ENCODE results near the gene OGA. TPM values are rescaled to one million over a fixed set of nuclear protein-coding genes. Genes with fewer than 3 reads are reported as not detected.

OGA gene
- total and polyA plus RNA-seq, 2 of the 8 experiments (the other 6 are each of a cell fraction or from before 2014, with no cell fraction given), result 31.2 to 107 TPM

DNA sequence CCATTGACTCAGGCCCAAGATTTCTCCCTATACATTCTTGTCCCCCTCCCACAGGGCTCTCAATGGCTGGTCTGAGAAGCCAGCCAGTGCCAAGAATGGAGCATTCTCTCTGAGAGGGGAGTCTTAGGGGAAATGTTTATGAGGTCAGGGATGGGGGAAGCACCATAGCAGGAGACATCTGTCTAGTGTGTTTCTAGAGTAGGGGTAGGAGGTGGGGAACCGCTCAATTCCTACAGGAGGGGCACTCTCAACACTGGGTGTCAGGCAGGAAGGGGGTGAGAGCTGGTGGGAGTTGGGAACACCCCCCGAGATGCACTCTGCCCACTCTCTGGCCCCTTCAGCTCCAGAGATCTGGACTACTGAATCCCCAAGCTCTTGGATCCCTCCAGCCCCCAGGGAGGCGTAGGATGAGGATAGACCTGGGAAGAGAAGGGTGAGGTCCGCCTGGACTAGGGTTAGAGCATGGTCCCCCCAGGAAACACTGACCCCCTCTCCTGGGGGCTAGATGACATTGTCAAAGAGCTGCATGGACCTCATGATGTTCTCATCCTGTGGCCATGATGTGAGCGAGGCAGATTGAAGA lies 8.7 kb upstream of the OGA start (continued):
- TF ChIP-seq, protein P1, sequence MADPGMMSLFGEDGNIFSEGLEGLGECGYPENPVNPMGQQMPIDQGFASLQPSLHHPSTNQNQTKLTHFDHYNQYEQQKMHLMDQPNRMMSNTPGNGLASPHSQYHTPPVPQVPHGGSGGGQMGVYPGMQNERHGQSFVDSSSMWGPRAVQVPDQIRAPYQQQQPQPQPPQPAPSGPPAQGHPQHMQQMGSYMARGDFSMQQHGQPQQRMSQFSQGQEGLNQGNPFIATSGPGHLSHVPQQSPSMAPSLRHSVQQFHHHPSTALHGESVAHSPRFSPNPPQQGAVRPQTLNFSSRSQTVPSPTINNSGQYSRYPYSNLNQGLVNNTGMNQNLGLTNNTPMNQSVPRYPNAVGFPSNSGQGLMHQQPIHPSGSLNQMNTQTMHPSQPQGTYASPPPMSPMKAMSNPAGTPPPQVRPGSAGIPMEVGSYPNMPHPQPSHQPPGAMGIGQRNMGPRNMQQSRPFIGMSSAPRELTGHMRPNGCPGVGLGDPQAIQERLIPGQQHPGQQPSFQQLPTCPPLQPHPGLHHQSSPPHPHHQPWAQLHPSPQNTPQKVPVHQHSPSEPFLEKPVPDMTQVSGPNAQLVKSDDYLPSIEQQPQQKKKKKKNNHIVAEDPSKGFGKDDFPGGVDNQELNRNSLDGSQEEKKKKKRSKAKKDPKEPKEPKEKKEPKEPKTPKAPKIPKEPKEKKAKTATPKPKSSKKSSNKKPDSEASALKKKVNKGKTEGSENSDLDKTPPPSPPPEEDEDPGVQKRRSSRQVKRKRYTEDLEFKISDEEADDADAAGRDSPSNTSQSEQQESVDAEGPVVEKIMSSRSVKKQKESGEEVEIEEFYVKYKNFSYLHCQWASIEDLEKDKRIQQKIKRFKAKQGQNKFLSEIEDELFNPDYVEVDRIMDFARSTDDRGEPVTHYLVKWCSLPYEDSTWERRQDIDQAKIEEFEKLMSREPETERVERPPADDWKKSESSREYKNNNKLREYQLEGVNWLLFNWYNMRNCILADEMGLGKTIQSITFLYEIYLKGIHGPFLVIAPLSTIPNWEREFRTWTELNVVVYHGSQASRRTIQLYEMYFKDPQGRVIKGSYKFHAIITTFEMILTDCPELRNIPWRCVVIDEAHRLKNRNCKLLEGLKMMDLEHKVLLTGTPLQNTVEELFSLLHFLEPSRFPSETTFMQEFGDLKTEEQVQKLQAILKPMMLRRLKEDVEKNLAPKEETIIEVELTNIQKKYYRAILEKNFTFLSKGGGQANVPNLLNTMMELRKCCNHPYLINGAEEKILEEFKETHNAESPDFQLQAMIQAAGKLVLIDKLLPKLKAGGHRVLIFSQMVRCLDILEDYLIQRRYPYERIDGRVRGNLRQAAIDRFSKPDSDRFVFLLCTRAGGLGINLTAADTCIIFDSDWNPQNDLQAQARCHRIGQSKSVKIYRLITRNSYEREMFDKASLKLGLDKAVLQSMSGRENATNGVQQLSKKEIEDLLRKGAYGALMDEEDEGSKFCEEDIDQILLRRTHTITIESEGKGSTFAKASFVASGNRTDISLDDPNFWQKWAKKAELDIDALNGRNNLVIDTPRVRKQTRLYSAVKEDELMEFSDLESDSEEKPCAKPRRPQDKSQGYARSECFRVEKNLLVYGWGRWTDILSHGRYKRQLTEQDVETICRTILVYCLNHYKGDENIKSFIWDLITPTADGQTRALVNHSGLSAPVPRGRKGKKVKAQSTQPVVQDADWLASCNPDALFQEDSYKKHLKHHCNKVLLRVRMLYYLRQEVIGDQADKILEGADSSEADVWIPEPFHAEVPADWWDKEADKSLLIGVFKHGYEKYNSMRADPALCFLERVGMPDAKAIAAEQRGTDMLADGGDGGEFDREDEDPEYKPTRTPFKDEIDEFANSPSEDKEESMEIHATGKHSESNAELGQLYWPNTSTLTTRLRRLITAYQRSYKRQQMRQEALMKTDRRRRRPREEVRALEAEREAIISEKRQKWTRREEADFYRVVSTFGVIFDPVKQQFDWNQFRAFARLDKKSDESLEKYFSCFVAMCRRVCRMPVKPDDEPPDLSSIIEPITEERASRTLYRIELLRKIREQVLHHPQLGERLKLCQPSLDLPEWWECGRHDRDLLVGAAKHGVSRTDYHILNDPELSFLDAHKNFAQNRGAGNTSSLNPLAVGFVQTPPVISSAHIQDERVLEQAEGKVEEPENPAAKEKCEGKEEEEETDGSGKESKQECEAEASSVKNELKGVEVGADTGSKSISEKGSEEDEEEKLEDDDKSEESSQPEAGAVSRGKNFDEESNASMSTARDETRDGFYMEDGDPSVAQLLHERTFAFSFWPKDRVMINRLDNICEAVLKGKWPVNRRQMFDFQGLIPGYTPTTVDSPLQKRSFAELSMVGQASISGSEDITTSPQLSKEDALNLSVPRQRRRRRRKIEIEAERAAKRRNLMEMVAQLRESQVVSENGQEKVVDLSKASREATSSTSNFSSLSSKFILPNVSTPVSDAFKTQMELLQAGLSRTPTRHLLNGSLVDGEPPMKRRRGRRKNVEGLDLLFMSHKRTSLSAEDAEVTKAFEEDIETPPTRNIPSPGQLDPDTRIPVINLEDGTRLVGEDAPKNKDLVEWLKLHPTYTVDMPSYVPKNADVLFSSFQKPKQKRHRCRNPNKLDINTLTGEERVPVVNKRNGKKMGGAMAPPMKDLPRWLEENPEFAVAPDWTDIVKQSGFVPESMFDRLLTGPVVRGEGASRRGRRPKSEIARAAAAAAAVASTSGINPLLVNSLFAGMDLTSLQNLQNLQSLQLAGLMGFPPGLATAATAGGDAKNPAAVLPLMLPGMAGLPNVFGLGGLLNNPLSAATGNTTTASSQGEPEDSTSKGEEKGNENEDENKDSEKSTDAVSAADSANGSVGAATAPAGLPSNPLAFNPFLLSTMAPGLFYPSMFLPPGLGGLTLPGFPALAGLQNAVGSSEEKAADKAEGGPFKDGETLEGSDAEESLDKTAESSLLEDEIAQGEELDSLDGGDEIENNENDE (IDR thresholded peaks at IDR 0.05; ENCODE audit: insufficient replicate concordance, low read length), result no peak
- no peak for TF ChIP-seq SP2 (IDR thresholded peaks at IDR 0.05; ENCODE audit: low read length)
- no peak for TF ChIP-seq CHD1 (IDR thresholded peaks at IDR 0.05; ENCODE audit: low read depth, low read length)
- TF ChIP-seq RFX5 (IDR thresholded peaks at IDR 0.05; ENCODE audit: borderline replicate concordance, low read depth, low read length), result no peak
- TF ChIP-seq SUZ12 (IDR thresholded peaks at IDR 0.05; ENCODE audit: low read length), result no peak
- TF ChIP-seq KDM1A (IDR thresholded peaks at IDR 0.05; ENCODE audit: borderline replicate concordance, low read length), result no peak
- no peak for TF ChIP-seq TEAD4 (IDR thresholded peaks at IDR 0.05; ENCODE audit: low read depth, low read length)
- TF ChIP-seq CHD2 (IDR thresholded peaks at IDR 0.05; ENCODE audit: low read length), result no peak

Measured in H1 (cell line).